HepG2 (cell line): ENCODE results near the gene PARD3. TPM values are rescaled to one million over a fixed set of nuclear protein-coding genes. Genes with fewer than 3 reads are reported as not detected.

Experiments used
- ATAC-seq: fragments of 200-7000 bp; cut with Tn5 transposase; 3 replicates; pipeline ENCODE4 v1.9.1; 2020; ENCODE audit warnings: mild to moderate bottlenecking, moderate library complexity
- BruUV-seq: library from RNA; stranded (reverse); fragments of 400-500 nt; replicated peaks from 2 replicates; lab custom pipeline; 2021; lab: Mats Ljungman, UMichigan
- CTCF ChIA-PET: fragments of 300-600 bp; formaldehyde crosslinking; extraction: SDS; loops from one replicate; lab custom pipeline; 2021; ENCODE audit warnings: low total read pairs, inconsistent platforms, low intra/inter-chr PET ratio; lab: Yijun Ruan, JAX
- POLR2A ChIA-PET: fragments of 350-600 bp; sonication (Branson Sonifier 250); formaldehyde crosslinking; loops from one replicate; lab custom pipeline; 2020; ENCODE audit warnings: antibody characterized with exemption, inconsistent platforms; lab: Yijun Ruan, JAX
- DNase-seq: peaks from one replicate; pipeline ENCODE4 v3.0.0-alpha.2; 2015; ENCODE audit warnings: low spot score
- FAIRE-seq: peaks from 3 replicates; lab custom pipeline; 2011; peaks lifted over from hg19 to GRCh38; lab: Jason Lieb, UNC
- H2AFZ ChIP-seq: one replicate; pipeline ENCODE4 v1.6.1; 2011; ENCODE audit warnings: low read length, inconsistent platforms
- H3K27ac ChIP-seq: fragments of 300-600 bp; 3 replicates; pipeline ENCODE4 v1.8.0; 2011; ENCODE audit warnings: mixed run types, mild to moderate bottlenecking, mixed read lengths, low read length, inconsistent platforms; ENCODE audit not compliant: insufficient read depth; ENCODE audit errors: extremely low read length
- H3K27me3 ChIP-seq, 2 experiments: fragments of 200-600 bp in 1 of 2; 2 replicates in 1 of 2; 3 replicates in 1 of 2; pipeline versions ENCODE4 v1.6.0 to v1.8.0; 2011; ENCODE audit warnings: low read length in 2 of 2, mild to moderate bottlenecking in 2 of 2, moderate library complexity in 2 of 2, inconsistent platforms in 1 of 2; ENCODE audit not compliant: insufficient read depth in 2 of 2, control insufficient read depth in 1 of 2
- H3K36me3 ChIP-seq, 2 experiments: fragments of 200-600 bp in 1 of 2; replicated peaks in 1 of 2; 2 replicates in 1 of 2; 3 replicates in 1 of 2; pipeline versions ENCODE4 v1.5.1 to v1.8.0; 2011; ENCODE audit warnings: low read length in 2 of 2, inconsistent platforms in 1 of 2; ENCODE audit not compliant: insufficient read depth in 2 of 2, control insufficient read depth in 1 of 2
- H3K4me1 ChIP-seq: 2 replicates; pipeline ENCODE4 v1.5.1; 2012; ENCODE audit warnings: low read length, inconsistent platforms; ENCODE audit not compliant: insufficient read depth
- H3K4me2 ChIP-seq: 2 replicates; pipeline ENCODE4 v1.6.0; 2011; ENCODE audit warnings: low read depth, low read length, inconsistent platforms
- H3K4me3 ChIP-seq, 3 experiments: fragments of 200-600 bp in 1 of 3; sonication (generic), shearing (Covaris generic) in 1 of 3; replicated peaks in 1 of 3; 2 replicates each; pipeline ENCODE4 v1.5.1; 2011 to 2016; ENCODE audit warnings: low read length in 3 of 3, inconsistent platforms in 2 of 3, low read depth in 2 of 3, mild to moderate bottlenecking in 2 of 3, control low read depth in 1 of 3, mixed read lengths in 1 of 3; ENCODE audit not compliant: insufficient read depth in 1 of 3
- H3K79me2 ChIP-seq: one replicate; pipeline ENCODE4 v1.6.1; 2011; ENCODE audit warnings: low read length, inconsistent platforms; ENCODE audit not compliant: insufficient read depth
- H3K9ac ChIP-seq: 2 replicates; pipeline ENCODE4 v1.6.0; 2011; ENCODE audit warnings: mild to moderate bottlenecking, low read depth, low read length, inconsistent platforms; ENCODE audit not compliant: insufficient read depth
- H3K9me3 ChIP-seq: 2 replicates; pipeline ENCODE4 v1.5.1; 2012; ENCODE audit warnings: mild to moderate bottlenecking, low read length
- H4K20me1 ChIP-seq: 2 replicates; pipeline ENCODE4 v1.6.0; 2011; ENCODE audit warnings: inconsistent platforms, mild to moderate bottlenecking, low read length, moderate library complexity; ENCODE audit not compliant: insufficient read depth
- EEA1 ChIP-seq: sonication (generic); formaldehyde crosslinking; IDR thresholded peaks from 2 replicates; pipeline ENCODE4 v1.5.1; 2020; ENCODE audit warnings: mild to moderate bottlenecking, missing genetic modification reagents, borderline replicate concordance
- HDAC6 ChIP-seq: fragments of 200-600 bp; sonication (generic); IDR thresholded peaks from 2 replicates; pipeline ENCODE4 v1.7.0; 2017; ENCODE audit warnings: mild to moderate bottlenecking, antibody characterized with exemption, low read length, low read depth
- RBM39 ChIP-seq: fragments of 200-400 bp; formaldehyde crosslinking; IDR thresholded peaks from one replicate; pipeline ENCODE4 v1.6.1; 2018; ENCODE audit warnings: antibody characterized with exemption, mild to moderate bottlenecking, low read depth, low read length; ENCODE audit not compliant: poor library complexity, severe bottlenecking
- TP53 ChIP-seq: sonication (generic); formaldehyde crosslinking; conservative IDR thresholded peaks from 2 replicates; pipeline ENCODE4 v1.4.0; 2020; ENCODE audit warnings: missing genetic modification reagents
- ZFP36L1 ChIP-seq: sonication (generic); formaldehyde crosslinking; IDR thresholded peaks from 2 replicates; pipeline ENCODE4 v1.8.0; 2022; ENCODE audit warnings: mild to moderate bottlenecking, missing genetic modification reagents, moderate library complexity
- ZNF260 ChIP-seq: sonication (generic); formaldehyde crosslinking; IDR thresholded peaks from 2 replicates; pipeline ENCODE4 v1.4.0; 2020; ENCODE audit warnings: missing genetic modification reagents, low read depth, mild to moderate bottlenecking, borderline replicate concordance
- WGBS: methylation state at CpG from one replicate; pipeline ENCODE4 v1.1.6; 2017; ENCODE audit warnings: low lambda C conversion rate; 5-methylcytosine and 5-hydroxymethylcytosine counted together
- in situ Hi-C: cut with HindIII; loops from 2 replicates; pipeline ENCODE4 v1.10.0; 2017; ENCODE audit warnings: low pct_unique_long_range_greater_than_20kb; ENCODE audit not compliant: extremely low pct_ligation_motif_present
- intact Hi-C: fragments of 100-400 bp; cut with micrococcal nuclease; formaldehyde crosslinking; loops from one replicate; pipeline ENCODE4 v1.10.0; 2022; ENCODE audit not compliant: unreplicated experiment
- polyA plus RNA-seq, 8 experiments: library from polyadenylated mRNA; depleted of rRNA in 3 of 8; stranded (reverse) in 7 of 8; unstranded in 1 of 8; fragments of >200 nt; fragmentation: Illumina TruSeq in 4 of 8; extraction: Trizol in 4 of 8; gene quantifications; 2 replicates each; pipeline versions ENCODE4 v1.2.1 to v1.2.3, GENCODE V29; 2011 to 2016; ENCODE audit warnings: low read depth in 4 of 8, missing spikeins in 1 of 8, mixed read lengths in 1 of 8; ENCODE audit not compliant: insufficient read depth in 1 of 8
- total RNA-seq, 5 experiments: library from RNA; depleted of rRNA; stranded (reverse); fragments of >200 nt; fragmentation: Illumina TruSeq; extraction: Trizol; gene quantifications; 2 replicates each; pipeline ENCODE4 v1.2.3, GENCODE V29; 2016; ENCODE audit warnings: low read depth in 1 of 5
- TF ChIP-seq, protein P1 (sequence below): sonication (generic); formaldehyde crosslinking; IDR thresholded peaks from 2 replicates; pipeline ENCODE4 v1.8.1; 2023; ENCODE audit warnings: mild to moderate bottlenecking, inconsistent platforms, moderate library complexity, missing genetic modification reagents, borderline replicate concordance
- TF ChIP-seq, protein P2 (sequence below): sonication (generic); formaldehyde crosslinking; IDR thresholded peaks from 2 replicates; pipeline ENCODE4; 2020; ENCODE audit warnings: missing genetic modification reagents, mild to moderate bottlenecking, borderline replicate concordance
- TF ChIP-seq, protein P3 (sequence below): sonication (generic); formaldehyde crosslinking; IDR thresholded peaks from 2 replicates; pipeline ENCODE4 v1.4.0; 2020; ENCODE audit warnings: missing genetic modification reagents

PARD3 gene
- total and polyA plus RNA-seq, 2 of the 13 experiments (the other 11 are each of a cell fraction or from before 2014, with no cell fraction given), result 40.9 to 60.0 TPM

DNA sequence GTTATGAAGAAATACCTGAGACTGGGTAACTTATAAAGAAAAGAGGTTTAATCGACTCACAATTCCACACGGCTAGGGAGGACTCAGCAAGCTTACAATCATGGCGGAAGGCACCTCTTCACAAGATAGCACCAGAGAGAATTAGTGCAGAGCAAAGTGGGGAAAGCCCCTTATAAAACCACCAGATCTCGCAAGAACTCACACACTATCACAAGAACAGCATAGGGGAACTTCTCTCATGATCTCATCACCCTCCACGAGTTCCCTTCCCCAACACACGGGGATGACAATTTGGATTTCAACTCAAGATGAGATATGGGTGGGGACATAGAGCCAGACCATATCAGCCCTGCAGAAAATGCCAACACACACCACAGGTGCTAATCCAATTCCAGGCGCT is 218.7 kb downstream of the PARD3 start (continued):
- TF ChIP-seq, protein P1, sequence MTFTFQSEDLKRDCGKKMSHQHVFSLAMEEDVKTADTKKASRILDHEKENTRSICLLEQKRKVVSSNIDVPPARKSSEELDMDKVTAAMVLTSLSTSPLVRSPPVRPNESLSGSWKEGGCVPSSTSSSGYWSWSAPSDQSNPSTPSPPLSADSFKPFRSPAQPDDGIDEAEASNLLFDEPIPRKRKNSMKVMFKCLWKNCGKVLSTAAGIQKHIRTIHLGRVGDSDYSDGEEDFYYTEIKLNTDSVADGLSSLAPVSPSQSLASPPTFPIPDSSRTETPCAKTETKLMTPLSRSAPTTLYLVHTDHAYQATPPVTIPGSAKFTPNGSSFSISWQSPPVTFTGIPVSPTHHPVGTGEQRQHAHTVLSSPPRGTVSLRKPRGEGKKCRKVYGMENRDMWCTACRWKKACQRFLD (CRISPR knock-in tag), result no peak
- TF ChIP-seq, protein P2, sequence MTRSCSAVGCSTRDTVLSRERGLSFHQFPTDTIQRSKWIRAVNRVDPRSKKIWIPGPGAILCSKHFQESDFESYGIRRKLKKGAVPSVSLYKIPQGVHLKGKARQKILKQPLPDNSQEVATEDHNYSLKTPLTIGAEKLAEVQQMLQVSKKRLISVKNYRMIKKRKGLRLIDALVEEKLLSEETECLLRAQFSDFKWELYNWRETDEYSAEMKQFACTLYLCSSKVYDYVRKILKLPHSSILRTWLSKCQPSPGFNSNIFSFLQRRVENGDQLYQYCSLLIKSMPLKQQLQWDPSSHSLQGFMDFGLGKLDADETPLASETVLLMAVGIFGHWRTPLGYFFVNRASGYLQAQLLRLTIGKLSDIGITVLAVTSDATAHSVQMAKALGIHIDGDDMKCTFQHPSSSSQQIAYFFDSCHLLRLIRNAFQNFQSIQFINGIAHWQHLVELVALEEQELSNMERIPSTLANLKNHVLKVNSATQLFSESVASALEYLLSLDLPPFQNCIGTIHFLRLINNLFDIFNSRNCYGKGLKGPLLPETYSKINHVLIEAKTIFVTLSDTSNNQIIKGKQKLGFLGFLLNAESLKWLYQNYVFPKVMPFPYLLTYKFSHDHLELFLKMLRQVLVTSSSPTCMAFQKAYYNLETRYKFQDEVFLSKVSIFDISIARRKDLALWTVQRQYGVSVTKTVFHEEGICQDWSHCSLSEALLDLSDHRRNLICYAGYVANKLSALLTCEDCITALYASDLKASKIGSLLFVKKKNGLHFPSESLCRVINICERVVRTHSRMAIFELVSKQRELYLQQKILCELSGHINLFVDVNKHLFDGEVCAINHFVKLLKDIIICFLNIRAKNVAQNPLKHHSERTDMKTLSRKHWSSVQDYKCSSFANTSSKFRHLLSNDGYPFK (CRISPR knock-in tag), result no peak
- TF ChIP-seq ZNF260 (no peak), HDAC6 (no peak), RBM39 (no peak)
- TF ChIP-seq, protein P3, sequence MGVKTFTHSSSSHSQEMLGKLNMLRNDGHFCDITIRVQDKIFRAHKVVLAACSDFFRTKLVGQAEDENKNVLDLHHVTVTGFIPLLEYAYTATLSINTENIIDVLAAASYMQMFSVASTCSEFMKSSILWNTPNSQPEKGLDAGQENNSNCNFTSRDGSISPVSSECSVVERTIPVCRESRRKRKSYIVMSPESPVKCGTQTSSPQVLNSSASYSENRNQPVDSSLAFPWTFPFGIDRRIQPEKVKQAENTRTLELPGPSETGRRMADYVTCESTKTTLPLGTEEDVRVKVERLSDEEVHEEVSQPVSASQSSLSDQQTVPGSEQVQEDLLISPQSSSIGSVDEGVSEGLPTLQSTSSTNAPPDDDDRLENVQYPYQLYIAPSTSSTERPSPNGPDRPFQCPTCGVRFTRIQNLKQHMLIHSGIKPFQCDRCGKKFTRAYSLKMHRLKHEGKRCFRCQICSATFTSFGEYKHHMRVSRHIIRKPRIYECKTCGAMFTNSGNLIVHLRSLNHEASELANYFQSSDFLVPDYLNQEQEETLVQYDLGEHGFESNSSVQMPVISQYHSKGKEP (CRISPR knock-in tag), result no peak
- TF ChIP-seq, all 625 proteins: peak for 0

DNA sequence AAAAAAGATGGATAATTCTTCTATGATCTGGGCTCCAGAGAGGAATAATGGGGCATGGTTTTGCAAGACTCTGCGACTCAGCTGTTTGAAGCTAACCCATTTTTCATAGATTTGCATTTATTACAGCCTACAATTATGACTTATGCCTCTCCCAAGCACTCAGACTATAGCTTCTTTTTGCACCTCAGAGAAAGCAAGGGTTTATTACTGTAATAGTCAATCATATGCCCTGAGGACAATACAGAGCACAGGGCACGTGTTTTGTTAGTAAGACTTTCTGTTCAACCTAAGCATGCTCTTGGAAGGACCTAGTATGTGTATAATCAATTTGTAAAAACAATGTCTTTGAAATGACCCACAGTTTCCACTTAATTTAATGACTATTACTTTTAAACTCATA is 221.2 kb downstream of the PARD3 start:
- CTCF ChIA-PET, result no interaction called here

More for the DNA sequence above, 221.2 kb downstream of the PARD3 start:
- no TSS peak for BruUV-seq
- TF ChIP-seq TP53 (CRISPR knock-in tag), result no peak
- TF ChIP-seq ZFP36L1 (CRISPR knock-in tag), result no peak
- no peak for TF ChIP-seq EEA1 (CRISPR knock-in tag)
- 98% methylated on average over 2 of the region's 2 CpGs for WGBS
- Histone ChIP-seq H3K79me2 (peaks cover 24% of the 10 kb centered on the region), H3K4me3 (no peak overlapping the region), H3K4me2 (no peak overlapping the region), H3K4me1 (no peaks in the 10 kb centered on the region), H3K9me3 (no peaks in the 10 kb centered on the region), H3K36me3 (no peaks in the 10 kb centered on the region; a peak in 1 of 5 replicates), H2AFZ (no peak overlapping the region), H4K20me1 (0 out of 2 replicates have a peak, but pooled peaks cover 2% of the 10 kb centered on the region), H3K9ac (no peak overlapping the region), H3K27ac (no peak overlapping the region), H3K27me3 (no peaks in the 10 kb centered on the region)
- in situ Hi-C loops (no loop called here), intact Hi-C loops (no loop called here)
- FAIRE-seq (no peak), ATAC-seq (no peak), DNase-seq (no peak)
- POLR2A ChIA-PET, result no interaction called here
